Hepatocyte (in vitro differentiated cells): ENCODE measurements around the gene VGLL3.

Experiments used
- EZH2 ChIP-seq: fragments of 200-600 bp; sonication (generic); IDR thresholded peaks from 2 replicates; pipeline ENCODE4 v1.6.1; 2016; ENCODE audit warnings: antibody characterized with exemption, mild to moderate bottlenecking, borderline replicate concordance
- EZH2phosphoT487 ChIP-seq: fragments of 200-600 bp; sonication (generic); IDR thresholded peaks from one replicate; pipeline ENCODE4 v1.6.1; 2018; ENCODE audit warnings: antibody characterized with exemption, mild to moderate bottlenecking, low read depth, moderate library complexity; ENCODE audit not compliant: unreplicated experiment, severe bottlenecking
- TF ChIP-seq, protein P1 (sequence below): fragments of 200-600 bp; sonication (generic); IDR thresholded peaks from 2 replicates; pipeline ENCODE4 v1.5.1; 2016; ENCODE audit warnings: antibody characterized with exemption, mild to moderate bottlenecking; ENCODE audit not compliant: poor library complexity

DNA sequence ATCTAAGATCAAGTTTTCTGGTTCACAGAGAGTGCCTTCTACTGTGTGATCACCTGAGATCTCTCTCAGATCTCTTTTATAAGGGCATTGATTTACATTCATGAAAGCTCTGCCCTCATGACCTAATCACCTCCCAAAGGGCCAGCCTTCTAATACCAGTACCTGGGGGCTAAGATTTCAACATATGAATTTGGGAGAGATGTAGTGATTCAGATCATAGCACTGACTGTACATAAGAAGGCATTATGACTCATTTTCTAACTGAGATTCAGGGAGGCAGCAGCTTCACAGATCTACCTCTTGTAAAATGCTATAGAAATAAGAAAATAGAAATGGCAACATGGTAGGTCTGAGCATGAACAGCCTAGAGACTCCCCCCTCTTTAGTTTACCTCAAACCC, 39.6 kb downstream of the VGLL3 start:
- TF ChIP-seq, protein P1, sequence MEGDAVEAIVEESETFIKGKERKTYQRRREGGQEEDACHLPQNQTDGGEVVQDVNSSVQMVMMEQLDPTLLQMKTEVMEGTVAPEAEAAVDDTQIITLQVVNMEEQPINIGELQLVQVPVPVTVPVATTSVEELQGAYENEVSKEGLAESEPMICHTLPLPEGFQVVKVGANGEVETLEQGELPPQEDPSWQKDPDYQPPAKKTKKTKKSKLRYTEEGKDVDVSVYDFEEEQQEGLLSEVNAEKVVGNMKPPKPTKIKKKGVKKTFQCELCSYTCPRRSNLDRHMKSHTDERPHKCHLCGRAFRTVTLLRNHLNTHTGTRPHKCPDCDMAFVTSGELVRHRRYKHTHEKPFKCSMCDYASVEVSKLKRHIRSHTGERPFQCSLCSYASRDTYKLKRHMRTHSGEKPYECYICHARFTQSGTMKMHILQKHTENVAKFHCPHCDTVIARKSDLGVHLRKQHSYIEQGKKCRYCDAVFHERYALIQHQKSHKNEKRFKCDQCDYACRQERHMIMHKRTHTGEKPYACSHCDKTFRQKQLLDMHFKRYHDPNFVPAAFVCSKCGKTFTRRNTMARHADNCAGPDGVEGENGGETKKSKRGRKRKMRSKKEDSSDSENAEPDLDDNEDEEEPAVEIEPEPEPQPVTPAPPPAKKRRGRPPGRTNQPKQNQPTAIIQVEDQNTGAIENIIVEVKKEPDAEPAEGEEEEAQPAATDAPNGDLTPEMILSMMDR = no peak
- TF ChIP-seq EZH2 = no peak
- TF ChIP-seq EZH2phosphoT487 = no peak
